ENCODE results near the gene ELOVL4. TPM values are rescaled to one million over a fixed set of nuclear protein-coding genes. Genes with fewer than 3 reads are reported as not detected.

The ELOVL4 gene
- total and polyA plus RNA-seq, 3 donors from 2014 or later: 8.8 to 10.6 (median 9.1) TPM

GRCh38 chr6:79878142-79878748, 69.1 kb downstream of the ELOVL4 start:
- peak; percentile 78 for DNase-seq
- Histone ChIP-seq H3K27me3 (no peaks in the 10 kb centered on the region), H3K36me3 (ENCODE audit: low read depth, missing control alignments) (no peaks in the 10 kb centered on the region), H3K4me3 (no peak overlapping the region), H3K4me1 (no peaks in the 10 kb centered on the region), H3K9me3 (no peaks in the 10 kb centered on the region), H3K27ac (no peak overlapping the region)
- WGBS, 2 donors: 75 to 85% methylated on average over 5 to 6 of the region's 6 CpGs
- TF ChIP-seq CTCF (IDR thresholded peaks at IDR 0.05) (no peak), POLR2A (IDR thresholded peaks at IDR 0.05) (no peak)
- intact Hi-C loops (cut with DNase I; ENCODE audit: low total_unique reads): no loop called here

GRCh38 chr6:79874531-79875134, 72.7 kb downstream of the ELOVL4 start:
- intact Hi-C loops (cut with DNase I; ENCODE audit: low total_unique reads): no loop called here
- Histone ChIP-seq H3K4me1 (no peaks in the 10 kb centered on the region), H3K27me3 (no peaks in the 10 kb centered on the region), H3K36me3 (ENCODE audit: low read depth, missing control alignments) (no peaks in the 10 kb centered on the region), H3K4me3 (no peak overlapping the region), H3K27ac (no peak overlapping the region), H3K9me3 (no peaks in the 10 kb centered on the region)
- 91 to 92% methylated on average over 5 of the region's 5 CpGs for WGBS, 2 donors
- no peak for DNase-seq
- TF ChIP-seq POLR2A (IDR thresholded peaks at IDR 0.05) (no peak), CTCF (IDR thresholded peaks at IDR 0.05) (no peak)

GRCh38 chr6:79872986-79873385, 74.4 kb downstream of the ELOVL4 start:
- H3K4me3 ChIP-seq: no peak overlapping the region
- WGBS, 2 donors: 81 to 82% methylated on average over 2 of the region's 2 CpGs
- no peak for TF ChIP-seq POLR2A (IDR thresholded peaks at IDR 0.05)
- no peak for TF ChIP-seq CTCF (IDR thresholded peaks at IDR 0.05)
- H3K4me1 ChIP-seq: peaks cover 6% of the 10 kb centered on the region
- H3K27me3 ChIP-seq: no peaks in the 10 kb centered on the region
- H3K9me3 ChIP-seq: no peaks in the 10 kb centered on the region
- H3K27ac ChIP-seq: no peak overlapping the region
- no peak for DNase-seq
- H3K36me3 ChIP-seq (ENCODE audit: low read depth, missing control alignments): no peaks in the 10 kb centered on the region
- intact Hi-C loops (cut with DNase I; ENCODE audit: low total_unique reads): no loop called here

GRCh38 chr6:79872303-79872702, 75.0 kb downstream of the ELOVL4 start:
- TF ChIP-seq POLR2A (IDR thresholded peaks at IDR 0.05) (no peak), CTCF (IDR thresholded peaks at IDR 0.05) (no peak)
- 47 to 80% methylated on average over 2 of the region's 2 CpGs for WGBS, 2 donors
- no peaks in the 10 kb centered on the region for H3K9me3 ChIP-seq
- intact Hi-C loops (cut with DNase I; ENCODE audit: low total_unique reads): no loop called here
- H3K27me3 ChIP-seq: no peaks in the 10 kb centered on the region
- DNase-seq: no peak
- H3K27ac ChIP-seq: no peak overlapping the region
- H3K4me1 ChIP-seq: peaks cover 6% of the 10 kb centered on the region
- H3K36me3 ChIP-seq (ENCODE audit: low read depth, missing control alignments): no peaks in the 10 kb centered on the region
- H3K4me3 ChIP-seq: no peak overlapping the region
